OCI-LY1 (cell line): ENCODE measurements around the gene CRKL.

Source experiments
- CTCF ChIP-seq: fragments of 200-600 bp; sonication (generic), shearing (Covaris generic); IDR thresholded peaks from 2 replicates; pipeline ENCODE4 v1.5.1; 2017; ENCODE audit warnings: mild to moderate bottlenecking, antibody characterized with exemption, low read length, moderate library complexity, mixed read lengths
- EZH2 ChIP-seq: fragments of 200-600 bp; sonication (generic), shearing (Covaris generic); IDR thresholded peaks from 2 replicates; pipeline ENCODE4 v1.8.0; 2017; ENCODE audit warnings: borderline replicate concordance, mixed run types, mild to moderate bottlenecking, antibody characterized with exemption, low read length, moderate library complexity, mixed read lengths

- no peak for TF ChIP-seq CTCF
- no peak for TF ChIP-seq EZH2
These were observed 36.1 kb downstream of the CRKL start for GRCh38 chr22:20953342-20953608.
